ENCODE results near the gene PODXL.
A peak's percentile ranks its signal among the peaks of the same experiment; 100 is the strongest.

The PODXL gene

GRCh38 chr7:131556053-131556908 is at the start of gene PODXL:
PODXL (minus strand) TSS chr7:131556628; CDS start chr7:131556359, 269 bp downstream.
- peak within 1 kb of the TSS; percentile 54 for H3K4me3 ChIP-seq (ENCODE audit: low read depth, low read length)
- DNase-seq (ENCODE audit: low read depth), result no peak

GRCh38 chr7:131605280-131605878 is 49.0 kb upstream of the PODXL start:
- no peak for DNase-seq (ENCODE audit: low read depth)
- no peak overlapping the region for H3K4me3 ChIP-seq (ENCODE audit: low read depth, low read length)

- DNase-seq (ENCODE audit: low read depth), result peak; percentile 43
- H3K4me3 ChIP-seq (ENCODE audit: low read depth, low read length), result no peak overlapping the region
These were observed 48.4 kb upstream of the PODXL start for GRCh38 chr7:131604841-131605279.

- DNase-seq (ENCODE audit: low read depth), result no peak
- no peak overlapping the region for H3K4me3 ChIP-seq (ENCODE audit: low read depth, low read length)
These were observed 47.5 kb upstream of the PODXL start for GRCh38 chr7:131603932-131604331.

GRCh38 chr7:131602994-131603372 is 46.6 kb upstream of the PODXL start:
- DNase-seq (ENCODE audit: low read depth), result no peak
- H3K4me3 ChIP-seq (ENCODE audit: low read depth, low read length), result no peak overlapping the region

- DNase-seq (ENCODE audit: low read depth), result no peak
- H3K4me3 ChIP-seq (ENCODE audit: low read depth, low read length), result no peak overlapping the region
These were observed 46.0 kb upstream of the PODXL start for GRCh38 chr7:131602304-131602993.

GRCh38 chr7:131600085-131600881 is 43.9 kb upstream of the PODXL start:
- H3K4me3 ChIP-seq (ENCODE audit: low read depth, low read length), result no peak overlapping the region
- DNase-seq (ENCODE audit: low read depth), result no peak

GRCh38 chr7:131596785-131597184 is 40.4 kb upstream of the PODXL start:
- no peak for DNase-seq (ENCODE audit: low read depth)
- H3K4me3 ChIP-seq (ENCODE audit: low read depth, low read length), result no peak overlapping the region

- DNase-seq (ENCODE audit: low read depth), result no peak
- no peak overlapping the region for H3K4me3 ChIP-seq (ENCODE audit: low read depth, low read length)
These were observed 39.3 kb upstream of the PODXL start for GRCh38 chr7:131595699-131596098.

- H3K4me3 ChIP-seq (ENCODE audit: low read depth, low read length), result no peak overlapping the region
These were observed 35.4 kb upstream of the PODXL start for GRCh38 chr7:131591687-131592319.

GRCh38 chr7:131587315-131587923 is 31.0 kb upstream of the PODXL start:
- no peak for DNase-seq (ENCODE audit: low read depth)
- no peak overlapping the region for H3K4me3 ChIP-seq (ENCODE audit: low read depth, low read length)

More at GRCh38 chr7:131591687-131592319, 35.4 kb upstream of the PODXL start:
- no peak for DNase-seq (ENCODE audit: low read depth)

- H3K4me3 ChIP-seq (ENCODE audit: low read depth, low read length), result no peak overlapping the region
- no peak for DNase-seq (ENCODE audit: low read depth)
These were observed 30.3 kb upstream of the PODXL start for GRCh38 chr7:131586759-131587158.

GRCh38 chr7:131586259-131586658 is 29.8 kb upstream of the PODXL start:
- H3K4me3 ChIP-seq (ENCODE audit: low read depth, low read length), result no peak overlapping the region

GRCh38 chr7:131583430-131583829 is 27.0 kb upstream of the PODXL start:
- H3K4me3 ChIP-seq (ENCODE audit: low read depth, low read length), result no peak overlapping the region
- no peak for DNase-seq (ENCODE audit: low read depth)

More at GRCh38 chr7:131586259-131586658, 29.8 kb upstream of the PODXL start:
- no peak for DNase-seq (ENCODE audit: low read depth)

- no peak for DNase-seq (ENCODE audit: low read depth)
These were observed 25.0 kb upstream of the PODXL start for GRCh38 chr7:131581241-131582051.

GRCh38 chr7:131578602-131579001 is 22.2 kb upstream of the PODXL start:
- no peak overlapping the region for H3K4me3 ChIP-seq (ENCODE audit: low read depth, low read length)
- DNase-seq (ENCODE audit: low read depth), result no peak

More at GRCh38 chr7:131581241-131582051, 25.0 kb upstream of the PODXL start:
- H3K4me3 ChIP-seq (ENCODE audit: low read depth, low read length), result no peak overlapping the region

GRCh38 chr7:131574741-131575140 is 18.3 kb upstream of the PODXL start:
- DNase-seq (ENCODE audit: low read depth), result peak; percentile 9
- no peak overlapping the region for H3K4me3 ChIP-seq (ENCODE audit: low read depth, low read length)

- DNase-seq (ENCODE audit: low read depth), result no peak
These were observed 14.0 kb upstream of the PODXL start for GRCh38 chr7:131570401-131570800.

More at GRCh38 chr7:131570401-131570800, 14.0 kb upstream of the PODXL start:
- H3K4me3 ChIP-seq (ENCODE audit: low read depth, low read length), result no peak overlapping the region
